Muscle layer of colon (tissue), 2 donors: ENCODE data around the gene SAP130.
A peak's percentile ranks its signal among the peaks of the same experiment; 100 is the strongest.
"Not testable (repeated sequence)": the region's sequence is repeated elsewhere in the genome, so short reads cannot be mapped to it uniquely, and the experiment has no call there.

Experiments
- H3K27ac ChIP-seq: one replicate; pipeline ENCODE4 v1.7.0; 2013; ENCODE audit warnings: low read depth, mild to moderate bottlenecking, low read length, moderate library complexity
- H3K27me3 ChIP-seq, 2 donors: one replicate each; pipeline ENCODE4 v1.7.0; 2013; ENCODE audit warnings: low read length in 2 of 2, mild to moderate bottlenecking in 2 of 2; ENCODE audit not compliant: insufficient read depth in 2 of 2, control insufficient read depth in 1 of 2
- H3K36me3 ChIP-seq: one replicate; pipeline ENCODE4 v1.7.0; 2013; ENCODE audit warnings: mild to moderate bottlenecking, low read length; ENCODE audit not compliant: insufficient read depth
- H3K4me1 ChIP-seq: one replicate; pipeline ENCODE4 v1.7.0; 2013; ENCODE audit warnings: mild to moderate bottlenecking, low read length; ENCODE audit not compliant: insufficient read depth
- H3K4me3 ChIP-seq, 2 donors: one replicate each; pipeline ENCODE4 v1.7.0; 2013; ENCODE audit warnings: low read length in 2 of 2, low read depth in 1 of 2, mild to moderate bottlenecking in 1 of 2, moderate library complexity in 1 of 2
- H3K9ac ChIP-seq: one replicate; pipeline ENCODE4 v1.7.0; 2013; ENCODE audit warnings: low read length
- H3K9me3 ChIP-seq: one replicate; pipeline ENCODE4 v1.7.0; 2013; ENCODE audit warnings: mild to moderate bottlenecking, low read length
- donor health status: abdominal sarcoma.
- donor health status: Adenocarcinoma of cecum.

SAP130 gene

DNA sequence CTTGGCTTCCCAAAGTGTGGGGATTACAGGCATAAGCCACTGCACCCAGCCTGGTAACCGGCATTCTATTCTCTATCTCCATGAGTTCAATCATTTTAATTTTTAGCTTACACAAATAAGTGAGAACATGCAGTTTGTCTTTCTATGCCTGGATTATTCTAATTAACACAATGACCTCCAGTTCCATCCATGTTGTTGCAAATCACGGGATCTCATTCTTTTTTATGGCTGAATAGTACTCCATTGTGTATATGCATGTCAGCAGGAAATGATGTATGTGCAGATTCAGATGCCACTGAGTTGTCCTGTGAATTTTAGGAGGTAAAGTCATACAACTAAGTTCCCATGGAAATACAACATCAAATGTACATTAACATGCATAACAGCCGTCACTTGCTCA, 117.4 kb downstream of the SAP130 start:
- Histone ChIP-seq H3K9ac (no peak overlapping the region), H3K4me3 (no peak overlapping the region), H3K9me3 (no peaks in the 10 kb centered on the region), H3K27ac (no peak overlapping the region), H3K27me3 (no peaks in the 10 kb centered on the region), H3K36me3 (no peaks in the 10 kb centered on the region), H3K4me1 (no peaks in the 10 kb centered on the region)

DNA sequence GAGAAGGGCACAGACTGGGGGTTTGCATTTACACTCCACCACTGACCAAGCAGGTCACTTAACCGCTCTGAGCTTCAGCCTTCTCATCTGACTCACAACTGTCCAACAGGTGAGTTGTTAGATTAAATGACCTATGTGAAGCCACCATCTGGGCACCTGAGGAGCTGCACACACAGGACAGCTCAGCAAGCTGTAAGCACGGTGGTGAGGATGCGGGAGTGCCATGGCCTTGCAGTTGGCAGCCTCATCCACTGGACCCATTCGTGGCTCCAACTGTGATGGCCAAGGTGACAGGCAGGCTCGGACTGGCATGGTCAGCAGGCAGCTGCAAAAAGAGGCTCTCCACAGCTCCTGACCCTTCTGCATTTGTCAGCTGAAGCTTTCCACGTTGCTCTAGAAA, 118.8 kb downstream of the SAP130 start:
- Histone ChIP-seq H3K4me3 (no peak overlapping the region), H3K27ac (no peak overlapping the region), H3K9ac (no peak overlapping the region), H3K4me1 (no peaks in the 10 kb centered on the region), H3K27me3 (no peaks in the 10 kb centered on the region), H3K36me3 (no peaks in the 10 kb centered on the region), H3K9me3 (no peaks in the 10 kb centered on the region)

GRCh38 chr2:127907733-127908400, 120.0 kb downstream of the SAP130 start:
- H3K27me3 ChIP-seq, H3K4me3 ChIP-seq, H3K4me1 ChIP-seq, H3K27ac ChIP-seq, H3K36me3 ChIP-seq, H3K9ac ChIP-seq, H3K9me3 ChIP-seq: not testable (repeated sequence)

DNA sequence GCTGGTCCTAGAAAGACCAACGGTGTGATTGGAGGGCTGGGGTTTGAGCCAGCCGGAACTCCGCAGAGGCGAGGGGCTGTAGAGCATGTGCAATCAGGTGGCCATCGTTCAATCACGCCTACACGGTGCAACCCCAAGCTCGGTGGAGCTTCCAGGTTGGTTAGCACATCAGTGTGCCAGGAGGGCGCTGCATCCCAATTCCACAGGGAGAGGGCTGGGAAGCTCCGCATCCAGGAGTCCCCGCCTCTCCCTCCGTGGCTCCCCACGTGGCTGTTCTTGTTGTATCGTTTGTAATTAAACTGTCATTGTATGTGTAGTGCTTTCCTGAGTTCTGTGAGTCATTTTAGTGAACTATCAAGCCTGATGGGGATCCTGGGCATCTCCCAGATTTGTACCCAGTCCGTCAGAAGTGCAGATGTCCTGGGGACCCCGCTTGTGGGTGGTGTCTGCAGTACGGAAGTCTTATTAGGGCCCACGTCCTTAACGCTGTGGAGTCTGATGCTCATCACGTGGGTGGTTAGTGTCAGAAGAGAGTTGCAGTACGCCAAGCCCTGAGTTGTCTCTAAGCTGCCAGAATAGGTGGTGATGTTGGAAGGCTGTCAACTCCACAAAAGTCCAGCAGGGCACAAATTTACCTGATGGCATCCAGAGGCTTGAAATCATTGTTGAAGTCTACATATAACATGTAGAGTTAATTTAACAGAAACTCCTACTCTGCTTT, 121.5 kb downstream of the SAP130 start:
- H3K4me1 ChIP-seq = peaks cover 5% of the 10 kb centered on the region
- no peak overlapping the region for H3K27ac ChIP-seq
- H3K9ac ChIP-seq = no peak overlapping the region
- H3K36me3 ChIP-seq = no peaks in the 10 kb centered on the region
- H3K9me3 ChIP-seq = no peaks in the 10 kb centered on the region
- no peak overlapping the region for H3K4me3 ChIP-seq
- H3K27me3 ChIP-seq = no peaks in the 10 kb centered on the region

DNA sequence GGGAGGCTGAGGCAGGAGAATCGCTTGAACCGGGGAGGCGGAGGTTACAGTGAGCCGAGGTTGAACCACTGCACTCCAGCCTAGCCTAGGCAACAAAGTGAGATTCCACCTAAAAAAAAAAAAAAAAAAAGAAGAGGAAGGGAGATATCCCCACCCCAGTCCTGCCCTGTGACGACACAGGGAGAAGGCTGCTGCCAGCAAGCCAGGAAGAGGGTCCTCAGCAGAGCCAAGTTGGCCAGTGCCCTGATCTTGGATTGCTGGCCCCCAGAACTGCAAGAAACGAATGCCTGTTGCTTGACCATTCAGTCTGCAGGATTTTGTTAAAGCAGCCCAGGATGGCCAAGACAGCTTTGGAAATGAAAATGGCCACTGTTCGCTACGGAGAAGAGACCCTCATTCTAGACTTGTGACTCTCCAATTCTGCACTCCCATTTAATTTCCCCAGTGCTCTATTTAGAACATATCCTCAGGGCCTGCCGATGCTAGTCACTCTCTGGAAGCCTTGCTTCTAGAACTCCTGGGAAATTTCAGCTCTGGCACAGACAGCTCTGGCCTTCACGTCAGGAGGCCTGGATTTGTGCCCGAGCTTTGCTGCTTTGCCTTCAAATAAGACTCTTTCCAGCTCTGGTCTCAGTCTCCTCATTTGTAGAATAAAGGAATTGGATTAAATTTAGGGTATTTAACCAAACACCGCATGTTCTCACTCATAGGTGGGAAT, 126.4 kb downstream of the SAP130 start:
- H3K36me3 ChIP-seq = no peaks in the 10 kb centered on the region
- H3K9me3 ChIP-seq = no peaks in the 10 kb centered on the region
- no peaks in the 10 kb centered on the region for H3K27me3 ChIP-seq
- peak overlapping the region; percentile 78 for H3K27ac ChIP-seq
- no peak overlapping the region for H3K4me3 ChIP-seq
- peaks cover 9% of the 10 kb centered on the region for H3K4me1 ChIP-seq
- H3K9ac ChIP-seq = peak overlapping the region; percentile 54

DNA sequence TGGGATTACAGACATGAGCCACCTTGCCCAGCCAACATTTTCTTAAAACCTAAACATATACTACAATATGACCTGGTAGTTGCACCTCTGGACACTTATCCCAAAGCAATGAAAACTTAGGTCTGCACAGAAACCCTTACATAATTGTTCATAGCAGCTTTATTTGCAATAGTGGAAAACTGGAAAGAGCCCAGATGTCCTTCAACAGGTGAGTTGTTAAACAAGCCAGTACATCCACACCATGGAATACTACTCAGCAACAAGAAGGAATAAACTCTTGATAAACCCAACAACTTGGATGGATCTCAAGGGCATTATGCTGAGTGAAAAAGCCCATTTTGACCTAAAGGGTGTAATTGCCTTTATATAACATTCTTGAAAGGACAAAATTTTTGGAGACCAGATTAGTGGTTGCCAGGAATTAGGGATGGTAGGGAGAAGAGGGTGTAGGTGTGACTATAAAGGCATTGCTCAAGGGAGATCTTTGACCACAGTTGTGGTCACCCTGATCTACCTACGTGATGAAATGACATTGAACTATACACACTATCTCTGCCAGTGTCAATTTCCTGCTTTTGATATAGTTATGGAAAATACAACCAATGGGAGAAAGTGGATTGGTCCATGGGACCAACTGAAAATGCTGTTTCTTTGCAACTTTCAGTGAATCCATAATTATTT, 130.2 kb downstream of the SAP130 start:
- Histone ChIP-seq H3K4me3 (no peak overlapping the region), H3K36me3 (no peaks in the 10 kb centered on the region), H3K4me1 (peaks cover 9% of the 10 kb centered on the region), H3K27me3 (no peaks in the 10 kb centered on the region), H3K27ac (no peak overlapping the region), H3K9ac (no peak overlapping the region), H3K9me3 (no peaks in the 10 kb centered on the region)

GRCh38 chr2:127893494-127893893, 134.4 kb downstream of the SAP130 start:
- Histone ChIP-seq H3K27me3 (no peaks in the 10 kb centered on the region), H3K9ac (no peak overlapping the region), H3K9me3 (no peaks in the 10 kb centered on the region), H3K4me3 (no peak overlapping the region), H3K36me3 (no peaks in the 10 kb centered on the region), H3K27ac (no peak overlapping the region), H3K4me1 (no peaks in the 10 kb centered on the region)

- no peaks in the 10 kb centered on the region for H3K36me3 ChIP-seq
- no peak overlapping the region for H3K9ac ChIP-seq
- no peak overlapping the region for H3K4me3 ChIP-seq
- H3K9me3 ChIP-seq = no peaks in the 10 kb centered on the region
- H3K27me3 ChIP-seq = no peaks in the 10 kb centered on the region
- no peak overlapping the region for H3K27ac ChIP-seq
- H3K4me1 ChIP-seq = peaks cover 3% of the 10 kb centered on the region
Measured at GRCh38 chr2:127893033-127893432, 134.8 kb downstream of the SAP130 start.

GRCh38 chr2:127891811-127892210, 136.0 kb downstream of the SAP130 start:
- no peaks in the 10 kb centered on the region for H3K9me3 ChIP-seq
- H3K4me1 ChIP-seq = peaks cover 14% of the 10 kb centered on the region
- H3K27ac ChIP-seq = no peak overlapping the region
- no peaks in the 10 kb centered on the region for H3K36me3 ChIP-seq
- H3K4me3 ChIP-seq = no peak overlapping the region
- no peaks in the 10 kb centered on the region for H3K27me3 ChIP-seq
- no peak overlapping the region for H3K9ac ChIP-seq
